ENCODE data around the gene PRRX2.

DNA sequence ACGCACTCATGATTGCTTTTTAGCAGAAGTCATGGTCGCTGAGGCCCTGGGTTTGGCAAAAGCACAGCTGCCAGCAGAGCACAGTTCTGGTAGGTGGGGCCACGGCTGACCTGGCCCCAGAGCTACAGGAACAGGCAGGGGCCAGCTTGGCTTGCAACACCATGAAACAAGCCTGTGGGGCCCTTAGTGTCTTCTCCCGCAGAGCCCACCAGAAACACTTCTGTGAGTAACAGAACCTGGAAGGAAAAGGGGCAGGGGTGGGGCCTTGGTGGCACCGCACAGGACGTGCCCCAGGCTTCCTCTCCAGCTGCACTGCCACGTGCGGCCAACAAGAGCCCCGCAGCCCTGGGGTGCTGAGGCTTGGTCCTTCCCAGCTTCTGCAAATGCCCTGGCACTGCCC is 28.3 kb upstream of the PRRX2 start:
- TF ChIP-seq, protein P1, sequence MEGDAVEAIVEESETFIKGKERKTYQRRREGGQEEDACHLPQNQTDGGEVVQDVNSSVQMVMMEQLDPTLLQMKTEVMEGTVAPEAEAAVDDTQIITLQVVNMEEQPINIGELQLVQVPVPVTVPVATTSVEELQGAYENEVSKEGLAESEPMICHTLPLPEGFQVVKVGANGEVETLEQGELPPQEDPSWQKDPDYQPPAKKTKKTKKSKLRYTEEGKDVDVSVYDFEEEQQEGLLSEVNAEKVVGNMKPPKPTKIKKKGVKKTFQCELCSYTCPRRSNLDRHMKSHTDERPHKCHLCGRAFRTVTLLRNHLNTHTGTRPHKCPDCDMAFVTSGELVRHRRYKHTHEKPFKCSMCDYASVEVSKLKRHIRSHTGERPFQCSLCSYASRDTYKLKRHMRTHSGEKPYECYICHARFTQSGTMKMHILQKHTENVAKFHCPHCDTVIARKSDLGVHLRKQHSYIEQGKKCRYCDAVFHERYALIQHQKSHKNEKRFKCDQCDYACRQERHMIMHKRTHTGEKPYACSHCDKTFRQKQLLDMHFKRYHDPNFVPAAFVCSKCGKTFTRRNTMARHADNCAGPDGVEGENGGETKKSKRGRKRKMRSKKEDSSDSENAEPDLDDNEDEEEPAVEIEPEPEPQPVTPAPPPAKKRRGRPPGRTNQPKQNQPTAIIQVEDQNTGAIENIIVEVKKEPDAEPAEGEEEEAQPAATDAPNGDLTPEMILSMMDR (IDR thresholded peaks at IDR 0.05): no peak
- TF ChIP-seq POLR2A (IDR thresholded peaks at IDR 0.05): no peak
